NAMALWA (cell line): Measurements from ENCODE around the gene TMEM260.
"Not testable (repeated sequence)": the region's sequence is repeated elsewhere in the genome, so short reads cannot be mapped to it uniquely, and the experiment has no call there.

Experiments
- DNase-seq: peaks from one replicate; pipeline ENCODE4 v3.0.0-alpha.2; 2015; ENCODE audit warnings: low spot score

TMEM260 gene

GRCh38 chr14:56598519-56598918 is 18.9 kb downstream of the TMEM260 start:
- DNase-seq = no peak

- DNase-seq = no peak
Observed at GRCh38 chr14:56603648-56604047, 24.1 kb downstream of the TMEM260 start.

- DNase-seq = peak; percentile 3
Observed at GRCh38 chr14:56608689-56609088, 29.1 kb downstream of the TMEM260 start.

GRCh38 chr14:56611663-56612062 is 32.1 kb downstream of the TMEM260 start:
- not testable (repeated sequence) for DNase-seq

- DNase-seq = no peak
Observed at GRCh38 chr14:56617084-56617483, 37.5 kb downstream of the TMEM260 start.

- no peak for DNase-seq
Observed at GRCh38 chr14:56630707-56631106, 51.1 kb downstream of the TMEM260 start.

- DNase-seq = no peak
Observed at GRCh38 chr14:56632195-56632594, 52.6 kb downstream of the TMEM260 start.

- no peak for DNase-seq
Observed at GRCh38 chr14:56633544-56633943, 53.9 kb downstream of the TMEM260 start.

GRCh38 chr14:56635041-56635440 is 55.4 kb downstream of the TMEM260 start:
- DNase-seq = no peak

GRCh38 chr14:56647493-56647892 is 67.9 kb downstream of the TMEM260 start:
- DNase-seq = no peak

- DNase-seq = no peak
Observed at GRCh38 chr14:56648508-56649301, 69.1 kb downstream of the TMEM260 start.

GRCh38 chr14:56649382-56649781 is 69.8 kb downstream of the TMEM260 start:
- DNase-seq = no peak

GRCh38 chr14:56650048-56650447 is 70.5 kb downstream of the TMEM260 start:
- no peak for DNase-seq

GRCh38 chr14:56650979-56651378 is 71.4 kb downstream of the TMEM260 start:
- DNase-seq = no peak

GRCh38 chr14:56657604-56658003 is 78.0 kb downstream of the TMEM260 start:
- DNase-seq = no peak

- DNase-seq = no peak
Observed at GRCh38 chr14:56659378-56659777, 79.8 kb downstream of the TMEM260 start.

GRCh38 chr14:56659964-56660551 is 80.5 kb downstream of the TMEM260 start:
- peak; percentile 52 for DNase-seq

- no peak for DNase-seq
Observed at GRCh38 chr14:56660677-56661389, 81.2 kb downstream of the TMEM260 start.

GRCh38 chr14:56661478-56661877 is 81.9 kb downstream of the TMEM260 start:
- DNase-seq = no peak

GRCh38 chr14:56664811-56665421 is 85.3 kb downstream of the TMEM260 start:
- DNase-seq = no peak

GRCh38 chr14:56666294-56666693 is 86.7 kb downstream of the TMEM260 start:
- no peak for DNase-seq

GRCh38 chr14:56666716-56667115 is 87.1 kb downstream of the TMEM260 start:
- DNase-seq = no peak

GRCh38 chr14:56667290-56667689 is 87.7 kb downstream of the TMEM260 start:
- not testable (repeated sequence) for DNase-seq
